Kidney (tissue), 14 donors: Measurements from ENCODE around the gene SMYD3. TPM values are rescaled to one million over a fixed set of nuclear protein-coding genes. Genes with fewer than 3 reads are reported as not detected.

Source experiments
- DNase-seq, 5 donors: peaks; one replicate each; pipeline ENCODE4 v3.0.0-alpha.2; 2013 to 2020
- FAIRE-seq: peaks from 2 replicates; lab custom pipeline; 2012; peaks lifted over from hg19 to GRCh38; lab: Jason Lieb, UNC
- H3K27ac ChIP-seq, 2 donors: one replicate each; pipeline ENCODE4 v1.7.0; 2013; ENCODE audit warnings: low read depth in 2 of 2, low read length in 2 of 2, inconsistent platforms in 1 of 2
- H3K27me3 ChIP-seq: one replicate; pipeline ENCODE4 v1.7.1; 2013; ENCODE audit warnings: low read length, inconsistent platforms; ENCODE audit not compliant: control insufficient read depth, insufficient read depth
- H3K36me3 ChIP-seq, 3 donors: one replicate each; pipeline versions ENCODE4 v1.7.0 to v1.7.1; 2013; ENCODE audit warnings: low read length in 3 of 3, control low read depth in 1 of 3, inconsistent platforms in 1 of 3; ENCODE audit not compliant: insufficient read depth in 3 of 3, control insufficient read depth in 2 of 3
- H3K4me1 ChIP-seq, 3 donors: one replicate each; pipeline versions ENCODE4 v1.7.0 to v1.7.1; 2013; ENCODE audit warnings: low read length in 3 of 3, inconsistent platforms in 1 of 3, low read depth in 1 of 3; ENCODE audit not compliant: control insufficient read depth in 2 of 3, insufficient read depth in 2 of 3
- H3K4me3 ChIP-seq, 3 donors: one replicate each; pipeline versions ENCODE4 v1.7.0 to v1.8.1; 2013; ENCODE audit warnings: low read length in 3 of 3, control low read depth in 1 of 3, inconsistent platforms in 1 of 3
- H3K9ac ChIP-seq, 3 donors: one replicate each; pipeline versions ENCODE4 v1.7.0 to v1.7.1; 2013; ENCODE audit warnings: low read length in 3 of 3, control low read depth in 1 of 3, inconsistent platforms in 1 of 3
- H3K9me3 ChIP-seq, 3 donors: one replicate each; pipeline versions ENCODE4 v1.7.0 to v1.7.1; 2013; ENCODE audit warnings: low read length in 3 of 3, control low read depth in 1 of 3, inconsistent platforms in 1 of 3; ENCODE audit not compliant: control insufficient read depth in 2 of 3, insufficient read depth in 1 of 3
- intact Hi-C: fragments of 100-400 bp; cut with DNase I; formaldehyde crosslinking; loops from one replicate; pipeline ENCODE4 v1.11.1; 2022
- polyA plus RNA-seq: library from polyadenylated mRNA; stranded (reverse); fragments of 350-450 nt; fragmentation: Illumina TruSeq; extraction: RNeasy Lipid Tissue Mini Kit (QIAGEN cat#74804); gene quantifications from one replicate; pipeline ENCODE4 v1.2.3, GENCODE V29; 2014; ENCODE audit warnings: low read depth, low replicate concordance; ENCODE audit not compliant: insufficient read depth
- total RNA-seq: library from RNA; stranded (reverse); fragmentation: NEBNext Ultra II Directional; extraction: Animal tissue kit (Norgen Biotek cat#: 25700); gene quantifications from one replicate; pipeline ENCODE4 v1.2.1, GENCODE V29; 2021
- TF ChIP-seq, protein P1 (sequence below): IDR thresholded peaks from 3 replicates; pipeline ENCODE4 v1.5.1; 2012; ENCODE audit warnings: mild to moderate bottlenecking, moderate library complexity, borderline replicate concordance; ENCODE audit not compliant: insufficient read depth; ENCODE audit errors: extremely low read depth
- donor health status: control.
- donor health status: control.
- donor health status: control.
- donor health status: control.
- donor health status: control.
- donor health status: DM: yes; HTN: yes; CAD: no.
- donor health status: Normal renal cell carcinoma (clear cell type).

Gene SMYD3
- total and polyA plus RNA-seq, 2 donors from 2014 or later = 23.3 to 23.9 TPM

DNA sequence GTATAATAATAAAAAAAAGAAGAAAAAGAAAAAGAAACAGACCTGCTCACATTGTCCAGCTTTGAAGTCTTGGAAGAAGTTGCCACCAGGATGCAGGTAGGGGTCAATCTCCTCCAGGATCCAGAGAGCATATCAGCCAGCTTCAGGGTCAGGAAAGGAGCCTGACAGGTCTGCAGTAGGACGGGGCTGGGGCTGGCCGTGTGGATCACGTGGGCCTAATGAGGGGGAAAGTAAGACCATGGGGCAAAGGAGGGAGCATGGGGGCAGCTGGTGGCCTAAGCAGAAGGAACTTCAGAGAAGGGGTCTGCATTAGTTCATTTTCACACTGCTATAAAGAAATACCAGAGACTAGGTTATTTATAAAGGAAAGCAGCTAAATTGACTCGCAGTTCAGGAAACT, 19.3 kb upstream of the SMYD3 start:
- H3K4me3 ChIP-seq = no peak overlapping the region
- H3K9ac ChIP-seq = no peak overlapping the region
- H3K27me3 ChIP-seq = no peaks in the 10 kb centered on the region
- intact Hi-C loops = no loop called here
- no peaks in the 10 kb centered on the region for H3K4me1 ChIP-seq
- H3K27ac ChIP-seq = no peak overlapping the region
- FAIRE-seq = no peak
- peaks cover 0 to 9% (median 0%) of the 10 kb centered on the region in 3 donors for H3K9me3 ChIP-seq
- TF ChIP-seq, protein P1, sequence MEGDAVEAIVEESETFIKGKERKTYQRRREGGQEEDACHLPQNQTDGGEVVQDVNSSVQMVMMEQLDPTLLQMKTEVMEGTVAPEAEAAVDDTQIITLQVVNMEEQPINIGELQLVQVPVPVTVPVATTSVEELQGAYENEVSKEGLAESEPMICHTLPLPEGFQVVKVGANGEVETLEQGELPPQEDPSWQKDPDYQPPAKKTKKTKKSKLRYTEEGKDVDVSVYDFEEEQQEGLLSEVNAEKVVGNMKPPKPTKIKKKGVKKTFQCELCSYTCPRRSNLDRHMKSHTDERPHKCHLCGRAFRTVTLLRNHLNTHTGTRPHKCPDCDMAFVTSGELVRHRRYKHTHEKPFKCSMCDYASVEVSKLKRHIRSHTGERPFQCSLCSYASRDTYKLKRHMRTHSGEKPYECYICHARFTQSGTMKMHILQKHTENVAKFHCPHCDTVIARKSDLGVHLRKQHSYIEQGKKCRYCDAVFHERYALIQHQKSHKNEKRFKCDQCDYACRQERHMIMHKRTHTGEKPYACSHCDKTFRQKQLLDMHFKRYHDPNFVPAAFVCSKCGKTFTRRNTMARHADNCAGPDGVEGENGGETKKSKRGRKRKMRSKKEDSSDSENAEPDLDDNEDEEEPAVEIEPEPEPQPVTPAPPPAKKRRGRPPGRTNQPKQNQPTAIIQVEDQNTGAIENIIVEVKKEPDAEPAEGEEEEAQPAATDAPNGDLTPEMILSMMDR = no peak
- DNase-seq = no peak
- H3K36me3 ChIP-seq = no peaks in the 10 kb centered on the region

DNA sequence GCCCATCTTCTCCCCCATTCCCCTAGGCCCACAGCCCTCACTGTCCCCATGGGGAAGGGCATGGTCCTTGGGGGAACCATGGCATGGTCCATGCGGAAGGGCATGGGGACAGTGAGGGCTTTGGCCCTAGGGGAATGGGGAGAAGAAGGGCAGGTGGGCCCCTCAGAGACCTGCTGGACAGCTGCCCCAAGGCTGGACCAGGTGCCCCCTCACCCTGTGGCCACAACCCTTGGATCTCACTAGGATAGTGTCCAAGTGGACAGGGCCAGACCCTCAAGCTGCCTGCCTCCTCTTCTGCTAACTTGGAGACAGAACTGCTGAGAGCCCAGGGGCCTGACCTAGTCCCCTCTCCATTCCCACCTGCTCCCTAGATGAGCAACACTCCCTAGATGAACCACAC, 12.4 kb upstream of the SMYD3 start:
- H3K9ac ChIP-seq = no peak overlapping the region
- H3K27me3 ChIP-seq = no peaks in the 10 kb centered on the region
- no peaks in the 10 kb centered on the region for H3K36me3 ChIP-seq
- TF ChIP-seq, protein P1 = no peak
- H3K4me1 ChIP-seq = no peaks in the 10 kb centered on the region
- FAIRE-seq = no peak
- DNase-seq = no peak
- no peak overlapping the region for H3K4me3 ChIP-seq
- H3K27ac ChIP-seq = no peak overlapping the region
- peaks cover 0 to 19% (median 5%) of the 10 kb centered on the region in 3 donors for H3K9me3 ChIP-seq
- intact Hi-C loops = no loop called here

DNA sequence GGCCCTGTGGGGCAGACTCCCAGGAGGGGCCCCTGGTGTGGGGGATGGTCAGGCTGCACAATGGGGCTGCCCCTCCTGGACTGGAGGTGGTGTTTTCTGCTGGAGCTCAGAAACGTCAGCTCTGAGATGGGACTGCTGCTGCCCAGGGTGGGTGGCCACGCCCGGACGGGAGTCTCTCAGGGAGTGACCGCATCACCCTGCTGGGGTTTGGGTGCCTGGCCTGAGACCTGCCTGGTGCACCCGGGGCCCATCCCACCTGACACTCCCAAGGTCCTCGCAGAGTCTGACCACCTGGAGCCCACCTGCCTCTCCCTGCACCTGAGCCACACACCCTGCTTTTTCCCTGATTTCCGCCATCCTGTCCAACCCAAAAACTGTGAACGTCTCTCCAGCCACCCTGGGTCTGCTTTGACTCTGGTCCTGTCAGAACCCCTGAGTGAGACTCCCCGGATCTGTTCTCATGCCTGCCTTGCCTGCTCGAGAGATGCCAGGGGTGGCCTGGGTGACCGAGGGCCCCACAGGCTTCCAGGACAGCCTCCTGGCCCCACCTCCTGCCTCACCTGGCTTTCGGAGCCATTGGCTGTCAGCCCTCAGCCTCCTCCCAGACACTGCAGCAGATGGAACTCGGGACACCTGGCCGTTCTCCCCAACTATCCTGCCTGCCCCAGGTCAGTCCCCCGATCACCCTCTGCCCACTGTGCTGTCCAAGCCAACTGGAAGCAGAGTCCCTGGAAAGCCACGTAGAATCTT, 11.6 kb upstream of the SMYD3 start:
- intact Hi-C loops = no loop called here
- no peaks in the 10 kb centered on the region for H3K27me3 ChIP-seq
- no peaks in the 10 kb centered on the region for H3K36me3 ChIP-seq
- H3K4me3 ChIP-seq = no peak overlapping the region
- H3K27ac ChIP-seq = no peak overlapping the region
- TF ChIP-seq, protein P1 = no peak
- peaks cover 0 to 19% (median 5%) of the 10 kb centered on the region in 3 donors for H3K9me3 ChIP-seq
- H3K9ac ChIP-seq = no peak overlapping the region
- H3K4me1 ChIP-seq = no peaks in the 10 kb centered on the region
- FAIRE-seq (no peak), DNase-seq (peak in 1 of 5 donors; percentile 59)
